Measurements from ENCODE around the gene RAB11FIP2. TPM values are rescaled to one million over a fixed set of nuclear protein-coding genes. Genes with fewer than 3 reads are reported as not detected.

Gene RAB11FIP2
- total RNA-seq, 1 experiment from 2014 or later = 18.5 TPM

GRCh38 chr10:118047157-118047719 is 497 bp upstream of the RAB11FIP2 start:
- peak; percentile 3 for DNase-seq (ENCODE audit: low spot score)
- H3K36me3 ChIP-seq (ENCODE audit: insufficient read depth, low read length, poor library complexity, severe bottlenecking) = no peaks in the 10 kb centered on the region
- peak overlapping the region; percentile 70 for H3K4me3 ChIP-seq (ENCODE audit: low read depth, low read length, poor library complexity, severe bottlenecking)
- no peaks in the 10 kb centered on the region for H3K27me3 ChIP-seq (replicated peaks; ENCODE audit: insufficient read depth, low read depth, low read length, poor library complexity)
- ChIA-PET POLR2A (ENCODE audit: low non-redundant PET) (no interaction called here), CTCF (no interaction called here)
- no TSS peak for BruUV-seq (replicated peaks)
- intact Hi-C loops (cut with micrococcal nuclease; ENCODE audit: unreplicated experiment) = loop anchor here (10.0 kb wide), 1 partner anchor 502 kb away; the partner anchor contains the start of gene EMX2
- H3K4me1 ChIP-seq (ENCODE audit: insufficient read depth, low read length, poor library complexity, severe bottlenecking) = peaks cover 14% of the 10 kb centered on the region
- H3K27ac ChIP-seq (ENCODE audit: low read depth, low read length, poor library complexity, severe bottlenecking) = peak overlapping the region; percentile 93
- H3K9me3 ChIP-seq (ENCODE audit: low read depth, low read length, poor library complexity, severe bottlenecking) = no peaks in the 10 kb centered on the region
- TF ChIP-seq, protein P1, sequence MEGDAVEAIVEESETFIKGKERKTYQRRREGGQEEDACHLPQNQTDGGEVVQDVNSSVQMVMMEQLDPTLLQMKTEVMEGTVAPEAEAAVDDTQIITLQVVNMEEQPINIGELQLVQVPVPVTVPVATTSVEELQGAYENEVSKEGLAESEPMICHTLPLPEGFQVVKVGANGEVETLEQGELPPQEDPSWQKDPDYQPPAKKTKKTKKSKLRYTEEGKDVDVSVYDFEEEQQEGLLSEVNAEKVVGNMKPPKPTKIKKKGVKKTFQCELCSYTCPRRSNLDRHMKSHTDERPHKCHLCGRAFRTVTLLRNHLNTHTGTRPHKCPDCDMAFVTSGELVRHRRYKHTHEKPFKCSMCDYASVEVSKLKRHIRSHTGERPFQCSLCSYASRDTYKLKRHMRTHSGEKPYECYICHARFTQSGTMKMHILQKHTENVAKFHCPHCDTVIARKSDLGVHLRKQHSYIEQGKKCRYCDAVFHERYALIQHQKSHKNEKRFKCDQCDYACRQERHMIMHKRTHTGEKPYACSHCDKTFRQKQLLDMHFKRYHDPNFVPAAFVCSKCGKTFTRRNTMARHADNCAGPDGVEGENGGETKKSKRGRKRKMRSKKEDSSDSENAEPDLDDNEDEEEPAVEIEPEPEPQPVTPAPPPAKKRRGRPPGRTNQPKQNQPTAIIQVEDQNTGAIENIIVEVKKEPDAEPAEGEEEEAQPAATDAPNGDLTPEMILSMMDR (conservative IDR thresholded peaks at IDR 0.05; ENCODE audit: low read depth, low read length) = no peak
- no peak for TF ChIP-seq EZH2 (IDR thresholded peaks at IDR 0.05; ENCODE audit: borderline replicate concordance, low read depth, low read length, poor library complexity, severe bottlenecking)

GRCh38 chr10:118045837-118046394 is 825 bp downstream of the RAB11FIP2 start:
- TF ChIP-seq EZH2 (IDR thresholded peaks at IDR 0.05; ENCODE audit: borderline replicate concordance, low read depth, low read length, poor library complexity, severe bottlenecking) = no peak
- TF ChIP-seq, protein P1 (conservative IDR thresholded peaks at IDR 0.05; ENCODE audit: low read depth, low read length) = no peak
- ChIA-PET CTCF (no interaction called here), POLR2A (ENCODE audit: low non-redundant PET) (interaction anchor here (0.6 kb wide), 1 partner anchor 32 kb away, joined by 3 read pairs; no protein-coding TSS in a partner anchor)
- no peaks in the 10 kb centered on the region for H3K36me3 ChIP-seq (ENCODE audit: insufficient read depth, low read length, poor library complexity, severe bottlenecking)
- peaks cover 26% of the 10 kb centered on the region for H3K4me1 ChIP-seq (ENCODE audit: insufficient read depth, low read length, poor library complexity, severe bottlenecking)
- H3K9me3 ChIP-seq (ENCODE audit: low read depth, low read length, poor library complexity, severe bottlenecking) = no peaks in the 10 kb centered on the region
- peak overlapping the region; percentile 93 for H3K27ac ChIP-seq (ENCODE audit: low read depth, low read length, poor library complexity, severe bottlenecking)
- DNase-seq (ENCODE audit: low spot score) = peak; percentile 42
- no TSS peak for BruUV-seq (replicated peaks)
- peak overlapping the region; percentile 70 for H3K4me3 ChIP-seq (ENCODE audit: low read depth, low read length, poor library complexity, severe bottlenecking)
- intact Hi-C loops (cut with micrococcal nuclease; ENCODE audit: unreplicated experiment) = loop anchor here (10.0 kb wide), 1 partner anchor 501 kb away; the partner anchor contains the start of gene EMX2
- no peaks in the 10 kb centered on the region for H3K27me3 ChIP-seq (replicated peaks; ENCODE audit: insufficient read depth, low read depth, low read length, poor library complexity)

- BruUV-seq (replicated peaks) = TSS peak; percentile 39
- peak overlapping the region; percentile 93 for H3K27ac ChIP-seq (ENCODE audit: low read depth, low read length, poor library complexity, severe bottlenecking)
- TF ChIP-seq, protein P1 (conservative IDR thresholded peaks at IDR 0.05; ENCODE audit: low read depth, low read length) = no peak
- TF ChIP-seq EZH2 (IDR thresholded peaks at IDR 0.05; ENCODE audit: borderline replicate concordance, low read depth, low read length, poor library complexity, severe bottlenecking) = no peak
- H3K4me1 ChIP-seq (ENCODE audit: insufficient read depth, low read length, poor library complexity, severe bottlenecking) = peaks cover 26% of the 10 kb centered on the region
- intact Hi-C loops (cut with micrococcal nuclease; ENCODE audit: unreplicated experiment) = loop anchor here (10.0 kb wide), 1 partner anchor 500 kb away; the partner anchor contains the start of gene EMX2
- peak overlapping the region; percentile 70 for H3K4me3 ChIP-seq (ENCODE audit: low read depth, low read length, poor library complexity, severe bottlenecking)
- H3K9me3 ChIP-seq (ENCODE audit: low read depth, low read length, poor library complexity, severe bottlenecking) = no peaks in the 10 kb centered on the region
- CTCF ChIA-PET = no interaction called here
- POLR2A ChIA-PET (ENCODE audit: low non-redundant PET) = no interaction called here
- H3K36me3 ChIP-seq (ENCODE audit: insufficient read depth, low read length, poor library complexity, severe bottlenecking) = no peaks in the 10 kb centered on the region
- H3K27me3 ChIP-seq (replicated peaks; ENCODE audit: insufficient read depth, low read depth, low read length, poor library complexity) = no peaks in the 10 kb centered on the region
- DNase-seq (ENCODE audit: low spot score) = no peak
Measured at GRCh38 chr10:118045158-118045836, 1.4 kb downstream of the RAB11FIP2 start.

All from A673 (cell line).